Osteocyte (in vitro differentiated cells): ENCODE results near the gene TIMM17B. TPM values are rescaled to one million over a fixed set of nuclear protein-coding genes. Genes with fewer than 3 reads are reported as not detected.

Experiments
- DNase-seq: peaks from one replicate; pipeline ENCODE4 v3.0.0; 2021; ENCODE audit warnings: mixed read lengths; ENCODE audit not compliant: unreplicated experiment; ENCODE audit errors: extremely low spot score
- H3K27ac Mint-ChIP-seq: one replicate; pipeline ENCODE4 v1.8.0; 2021; ENCODE audit warnings: mild to moderate bottlenecking, mixed read lengths; ENCODE audit not compliant: unreplicated experiment
- H3K27me3 Mint-ChIP-seq: one replicate; pipeline ENCODE4 v1.8.0; 2021; ENCODE audit warnings: mixed read lengths; ENCODE audit not compliant: unreplicated experiment
- H3K36me3 Mint-ChIP-seq: one replicate; pipeline ENCODE4 v1.8.0; 2021; ENCODE audit warnings: mixed read lengths; ENCODE audit not compliant: unreplicated experiment
- H3K4me1 Mint-ChIP-seq: one replicate; pipeline ENCODE4 v1.8.0; 2021; ENCODE audit warnings: mixed read lengths; ENCODE audit not compliant: unreplicated experiment
- H3K4me3 Mint-ChIP-seq: one replicate; pipeline ENCODE4 v1.8.0; 2021; ENCODE audit warnings: mild to moderate bottlenecking, moderate library complexity, mixed read lengths; ENCODE audit not compliant: unreplicated experiment
- H3K9me3 Mint-ChIP-seq: one replicate; pipeline ENCODE4 v1.8.0; 2021; ENCODE audit warnings: mixed read lengths; ENCODE audit not compliant: unreplicated experiment
- CTCF ChIP-seq: fragments of 200-600 bp; sonication (generic); IDR thresholded peaks from 2 replicates; pipeline ENCODE4 v1.5.0; 2021; ENCODE audit warnings: antibody characterized with exemption, mild to moderate bottlenecking, moderate library complexity
- long read RNA-seq: library from polyadenylated mRNA; unstranded; transcript quantifications from one replicate; pipeline ENCODE4 v2.0.0, GENCODE V29; 2021
- total RNA-seq: library from RNA; stranded (reverse); gene quantifications from 2 replicates; pipeline ENCODE4 v1.2.1, GENCODE V29; 2021

TIMM17B gene
- 45.6 and 50.0 TPM in 2 replicates for total RNA-seq
- long read RNA-seq, partial matches to known transcripts: 3 of 3 reads
- long read RNA-seq, other reads (novel, unspliced or antisense): 0 of 3 reads

DNA sequence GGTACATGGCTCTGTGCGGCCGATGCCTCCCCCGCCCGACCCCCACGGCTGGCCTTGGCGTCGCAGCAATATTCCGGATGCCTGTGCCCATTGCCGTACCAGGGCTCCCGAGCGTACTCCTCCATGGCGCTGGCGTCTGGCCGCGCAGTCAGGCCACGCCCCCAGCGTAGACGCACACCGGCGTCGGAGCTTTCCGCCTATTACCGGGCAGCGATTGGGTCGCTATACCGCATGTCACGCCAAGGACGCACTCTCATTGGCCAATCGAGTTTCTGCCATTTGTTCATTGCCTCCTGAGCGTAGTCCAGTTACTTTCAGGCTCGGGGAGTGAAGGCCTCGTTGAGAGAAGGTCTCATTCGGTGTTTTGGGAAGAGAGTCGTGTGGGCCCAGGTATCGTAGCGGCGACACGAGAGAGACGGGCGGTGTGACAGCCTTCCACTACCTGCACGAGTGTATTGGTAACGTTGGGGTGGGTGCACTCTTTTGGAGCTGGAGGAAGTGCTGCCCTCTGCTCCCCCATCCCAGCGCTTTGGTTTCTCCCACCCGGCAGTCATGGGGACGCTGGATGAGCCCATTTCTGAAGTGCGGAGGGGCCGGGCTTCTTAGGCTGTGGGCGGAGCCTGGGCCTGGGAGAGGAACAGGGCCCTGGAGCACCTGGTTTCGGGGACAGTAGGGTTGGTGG is at the start of gene TIMM17B, which contains the start of gene PQBP1:
Gene TIMM17B (minus strand): TSS at position 144 of the 682 bp plus-strand sequence. CDS start 19 bp downstream, at position 125.
Gene PQBP1 (plus strand): TSS at position 306 of the 682 bp plus-strand sequence. CDS start 580 bp downstream, outside the sequence.
- Mint-ChIP-seq H3K27me3 (no peaks in the 10 kb centered on the region), H3K4me1 (peaks cover 13% of the 10 kb centered on the region), H3K4me3 (peak within 1 kb of the TSS; percentile 84), H3K9me3 (no peaks in the 10 kb centered on the region), H3K27ac (peak within 1 kb of the TSS; percentile 93), H3K36me3 (peaks cover 10% of the 10 kb centered on the region)
- peak; percentile 95 for DNase-seq
- no peak for TF ChIP-seq CTCF

DNA sequence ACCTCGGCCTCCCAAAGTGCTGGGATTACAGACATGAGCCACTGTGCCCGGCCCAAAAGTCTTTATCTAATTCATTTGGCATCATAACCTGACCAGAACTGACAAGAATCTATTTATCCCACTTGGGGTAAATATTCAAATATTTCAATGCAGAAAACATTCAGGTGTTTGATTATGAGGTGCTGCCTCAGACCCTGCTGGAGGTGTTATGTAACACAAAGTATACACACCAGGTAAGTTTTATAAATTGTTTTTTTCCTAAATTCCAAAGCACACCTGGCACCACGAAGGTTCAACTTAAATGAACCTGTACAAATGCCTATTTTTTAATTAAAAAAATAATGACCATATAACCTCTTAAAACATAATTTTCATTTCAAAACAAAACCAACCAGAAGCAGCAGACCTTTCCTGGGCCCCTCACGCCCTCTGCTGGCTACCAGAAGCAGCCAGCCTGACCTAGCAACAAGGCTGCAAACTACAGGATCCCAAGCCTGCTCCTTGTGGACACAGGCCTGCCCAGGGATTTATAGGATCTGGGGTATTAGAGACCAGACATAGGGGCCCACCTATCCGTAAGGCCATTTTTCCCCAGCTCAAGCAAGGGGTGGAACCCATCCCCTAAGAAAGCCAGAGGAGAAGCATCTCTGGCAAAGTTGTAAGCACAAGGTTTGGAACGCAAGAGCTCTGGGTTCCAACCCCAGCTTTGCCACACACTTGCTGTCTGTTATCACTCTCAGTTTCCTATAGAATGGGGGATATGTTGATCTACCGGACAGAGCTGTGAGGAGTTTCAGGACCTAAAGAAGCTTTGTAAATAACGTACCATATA is 48.2 kb upstream of the TIMM17B start:
- H3K27ac Mint-ChIP-seq: peak overlapping the region; percentile 12
- H3K4me3 Mint-ChIP-seq: no peak overlapping the region
- TF ChIP-seq CTCF: peak; percentile 73
- peaks cover 5% of the 10 kb centered on the region for H3K9me3 Mint-ChIP-seq
- H3K36me3 Mint-ChIP-seq: peaks cover 2% of the 10 kb centered on the region
- DNase-seq: no peak
- peaks cover 5% of the 10 kb centered on the region for H3K4me1 Mint-ChIP-seq
- H3K27me3 Mint-ChIP-seq: no peaks in the 10 kb centered on the region

GRCh38 chrX:48942895-48943294 is 45.3 kb upstream of the TIMM17B start:
- H3K27ac Mint-ChIP-seq: no peak overlapping the region
- no peak for DNase-seq
- TF ChIP-seq CTCF: no peak
- H3K9me3 Mint-ChIP-seq: peaks cover 5% of the 10 kb centered on the region
- H3K4me1 Mint-ChIP-seq: peaks cover 5% of the 10 kb centered on the region
- H3K4me3 Mint-ChIP-seq: no peak overlapping the region
- peaks cover 5% of the 10 kb centered on the region for H3K36me3 Mint-ChIP-seq
- H3K27me3 Mint-ChIP-seq: no peaks in the 10 kb centered on the region

- Mint-ChIP-seq H3K36me3 (peaks cover 5% of the 10 kb centered on the region), H3K27me3 (no peaks in the 10 kb centered on the region), H3K27ac (no peak overlapping the region), H3K4me1 (peaks cover 9% of the 10 kb centered on the region), H3K9me3 (peaks cover 5% of the 10 kb centered on the region), H3K4me3 (no peak overlapping the region)
- TF ChIP-seq CTCF: no peak
- DNase-seq: no peak
Measured at GRCh38 chrX:48940404-48940955, 42.9 kb upstream of the TIMM17B start.
